Activated CD8-positive, alpha-beta T cell treated with anti-CD3 and anti-CD28 coated beads for 36 hours (primary cell): Measurements from ENCODE around the gene HOXD13. TPM values are rescaled to one million over a fixed set of nuclear protein-coding genes. Genes with fewer than 3 reads are reported as not detected.

Experiments used
- ATAC-seq: fragments of 200-7000 bp; cut with Tn5 transposase; one replicate; pipeline ENCODE4 v1.10.0; 2021; ENCODE audit warnings: mild to moderate bottlenecking, moderate library complexity
- CTCF ChIA-PET: fragments of 350-600 bp; sonication (Branson Sonifier 250); formaldehyde crosslinking; loops from one replicate; lab custom pipeline; 2021; ENCODE audit warnings: antibody characterized with exemption; lab: Charles Lee
- POLR2A ChIA-PET: fragments of 350-600 bp; sonication (Branson Sonifier 250); formaldehyde crosslinking; loops from one replicate; lab custom pipeline; 2021; ENCODE audit warnings: antibody characterized with exemption; lab: Charles Lee
- DNase-seq: peaks from one replicate; pipeline ENCODE4 v3.0.0-alpha.2; 2020
- H3K27ac Mint-ChIP-seq: one replicate; pipeline ENCODE4 v1.8.0; 2021; ENCODE audit warnings: mild to moderate bottlenecking, mixed read lengths
- H3K27me3 Mint-ChIP-seq: one replicate; pipeline ENCODE4 v1.8.0; 2021; ENCODE audit warnings: mixed read lengths
- H3K36me3 Mint-ChIP-seq: one replicate; pipeline ENCODE4 v1.8.0; 2021; ENCODE audit warnings: low read depth, mixed read lengths
- H3K4me1 Mint-ChIP-seq: one replicate; pipeline ENCODE4 v1.8.0; 2021; ENCODE audit warnings: low read depth, mixed read lengths
- H3K4me3 Mint-ChIP-seq: one replicate; pipeline ENCODE4 v1.8.0; 2021; ENCODE audit warnings: mild to moderate bottlenecking, moderate library complexity, mixed read lengths
- H3K9me3 Mint-ChIP-seq: one replicate; pipeline ENCODE4 v1.8.0; 2021; ENCODE audit warnings: mixed read lengths
- intact Hi-C: fragments of 100-400 bp; cut with micrococcal nuclease; formaldehyde crosslinking; loops from one replicate; pipeline ENCODE4 v1.10.0; 2022
- total RNA-seq, 2 experiments: library from RNA; stranded (reverse); gene quantifications; one replicate each; pipeline ENCODE4 v1.2.3, GENCODE V29; 2021
- TF ChIP-seq, protein P1 (sequence below): fragments of 200-600 bp; IDR thresholded peaks from one replicate; pipeline ENCODE4 v1.8.0; 2022; ENCODE audit warnings: antibody characterized with exemption, mild to moderate bottlenecking

HOXD13 gene
- total RNA-seq, 2 experiments from 2014 or later = not detected

GRCh38 chr2:176111846-176112374, 19.4 kb downstream of the HOXD13 start:
- H3K4me3 Mint-ChIP-seq = no peak overlapping the region
- DNase-seq (no peak), ATAC-seq (no peak)
- intact Hi-C loops = no loop called here
- TF ChIP-seq, protein P1, sequence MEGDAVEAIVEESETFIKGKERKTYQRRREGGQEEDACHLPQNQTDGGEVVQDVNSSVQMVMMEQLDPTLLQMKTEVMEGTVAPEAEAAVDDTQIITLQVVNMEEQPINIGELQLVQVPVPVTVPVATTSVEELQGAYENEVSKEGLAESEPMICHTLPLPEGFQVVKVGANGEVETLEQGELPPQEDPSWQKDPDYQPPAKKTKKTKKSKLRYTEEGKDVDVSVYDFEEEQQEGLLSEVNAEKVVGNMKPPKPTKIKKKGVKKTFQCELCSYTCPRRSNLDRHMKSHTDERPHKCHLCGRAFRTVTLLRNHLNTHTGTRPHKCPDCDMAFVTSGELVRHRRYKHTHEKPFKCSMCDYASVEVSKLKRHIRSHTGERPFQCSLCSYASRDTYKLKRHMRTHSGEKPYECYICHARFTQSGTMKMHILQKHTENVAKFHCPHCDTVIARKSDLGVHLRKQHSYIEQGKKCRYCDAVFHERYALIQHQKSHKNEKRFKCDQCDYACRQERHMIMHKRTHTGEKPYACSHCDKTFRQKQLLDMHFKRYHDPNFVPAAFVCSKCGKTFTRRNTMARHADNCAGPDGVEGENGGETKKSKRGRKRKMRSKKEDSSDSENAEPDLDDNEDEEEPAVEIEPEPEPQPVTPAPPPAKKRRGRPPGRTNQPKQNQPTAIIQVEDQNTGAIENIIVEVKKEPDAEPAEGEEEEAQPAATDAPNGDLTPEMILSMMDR = no peak
- peaks cover 4% of the 10 kb centered on the region for H3K9me3 Mint-ChIP-seq
- H3K36me3 Mint-ChIP-seq = peaks cover 3% of the 10 kb centered on the region
- POLR2A ChIA-PET = no interaction called here
- H3K27ac Mint-ChIP-seq = no peak overlapping the region
- CTCF ChIA-PET = interaction anchor here (1.3 to 2.9 kb wide), 8 partner anchors 15 to 525 kb away, joined by 4 to 28 read pairs (median 7); no protein-coding TSS in a partner anchor
- peaks cover 11% of the 10 kb centered on the region for H3K4me1 Mint-ChIP-seq
- peaks cover 84% of the 10 kb centered on the region for H3K27me3 Mint-ChIP-seq

- DNase-seq (no peak), ATAC-seq (no peak)
- Mint-ChIP-seq H3K4me3 (no peak overlapping the region), H3K36me3 (peaks cover 3% of the 10 kb centered on the region), H3K27ac (no peak overlapping the region), H3K27me3 (peaks cover 85% of the 10 kb centered on the region), H3K9me3 (peaks cover 4% of the 10 kb centered on the region), H3K4me1 (peaks cover 8% of the 10 kb centered on the region)
- intact Hi-C loops = no loop called here
- POLR2A ChIA-PET = no interaction called here
- TF ChIP-seq, protein P1 = no peak
- CTCF ChIA-PET = interaction anchor here (1.2 to 5.2 kb wide), 5 partner anchors 14 to 31 kb away, joined by 3 to 28 read pairs (median 21); no protein-coding TSS in a partner anchor
Measured at GRCh38 chr2:176112375-176113302, 20.1 kb downstream of the HOXD13 start.

GRCh38 chr2:176114120-176114929, 21.8 kb downstream of the HOXD13 start:
- Mint-ChIP-seq H3K4me1 (peaks cover 8% of the 10 kb centered on the region), H3K36me3 (peaks cover 1% of the 10 kb centered on the region), H3K27ac (no peak overlapping the region), H3K27me3 (peaks cover 89% of the 10 kb centered on the region), H3K4me3 (no peak overlapping the region), H3K9me3 (peaks cover 6% of the 10 kb centered on the region)
- TF ChIP-seq, protein P1 = no peak
- DNase-seq = no peak
- intact Hi-C loops = no loop called here
- ATAC-seq = no peak
- CTCF ChIA-PET = interaction anchor here (0.7 to 5.2 kb wide), 4 partner anchors 9 to 16 kb away, joined by 3 to 28 read pairs (median 4); no protein-coding TSS in a partner anchor
- POLR2A ChIA-PET = interaction anchor here (0.6 to 0.8 kb wide), 2 partner anchors 14 to 80 kb away, joined by 3 read pairs; no protein-coding TSS in a partner anchor

GRCh38 chr2:176114930-176115625, 22.6 kb downstream of the HOXD13 start:
- ChIA-PET POLR2A (interaction anchor here (0.6 to 0.8 kb wide), 2 partner anchors 14 to 79 kb away, joined by 3 read pairs; no protein-coding TSS in a partner anchor), CTCF (interaction anchor here (1.3 to 5.2 kb wide), 2 partner anchors 12 to 16 kb away, joined by 3 to 28 read pairs; no protein-coding TSS in a partner anchor)
- ATAC-seq = no peak
- peaks cover 6% of the 10 kb centered on the region for H3K9me3 Mint-ChIP-seq
- H3K4me1 Mint-ChIP-seq = peaks cover 7% of the 10 kb centered on the region
- no peak for DNase-seq
- H3K27ac Mint-ChIP-seq = no peak overlapping the region
- H3K27me3 Mint-ChIP-seq = peaks cover 88% of the 10 kb centered on the region
- TF ChIP-seq, protein P1 = no peak
- intact Hi-C loops = no loop called here
- no peak overlapping the region for H3K4me3 Mint-ChIP-seq
- no peaks in the 10 kb centered on the region for H3K36me3 Mint-ChIP-seq
